ENCODE data around the gene SNTB2.
"Not testable (repeated sequence)": the region's sequence is repeated elsewhere in the genome, so short reads cannot be mapped to it uniquely, and the experiment has no call there.

The SNTB2 gene

GRCh38 chr16:69243479-69243878, 56.5 kb downstream of the SNTB2 start:
- no peak for TF ChIP-seq CTCF (IDR thresholded peaks at IDR 0.05; ENCODE audit: insufficient read depth, low read depth, low read length, missing control alignments)
- no peak for DNase-seq (ENCODE audit: low read depth)
- H3K4me3 ChIP-seq (ENCODE audit: low read depth, low read length) = no peak overlapping the region

GRCh38 chr16:69244336-69244735, 57.4 kb downstream of the SNTB2 start:
- H3K4me3 ChIP-seq (ENCODE audit: low read depth, low read length) = no peak overlapping the region
- TF ChIP-seq CTCF (IDR thresholded peaks at IDR 0.05; ENCODE audit: insufficient read depth, low read depth, low read length, missing control alignments) = no peak
- DNase-seq (ENCODE audit: low read depth) = no peak

GRCh38 chr16:69250081-69250480, 63.1 kb downstream of the SNTB2 start:
- TF ChIP-seq CTCF (IDR thresholded peaks at IDR 0.05; ENCODE audit: insufficient read depth, low read depth, low read length, missing control alignments) = no peak
- H3K4me3 ChIP-seq (ENCODE audit: low read depth, low read length) = no peak overlapping the region
- no peak for DNase-seq (ENCODE audit: low read depth)

GRCh38 chr16:69253870-69254341, 66.9 kb downstream of the SNTB2 start:
- no peak for TF ChIP-seq CTCF (IDR thresholded peaks at IDR 0.05; ENCODE audit: insufficient read depth, low read depth, low read length, missing control alignments)
- no peak for DNase-seq (ENCODE audit: low read depth)

GRCh38 chr16:69259428-69259764, 72.4 kb downstream of the SNTB2 start:
- H3K4me3 ChIP-seq (ENCODE audit: low read depth, low read length); DNase-seq (ENCODE audit: low read depth): not testable (repeated sequence)

More at GRCh38 chr16:69253870-69254341, 66.9 kb downstream of the SNTB2 start:
- no peak overlapping the region for H3K4me3 ChIP-seq (ENCODE audit: low read depth, low read length)

GRCh38 chr16:69260019-69260418, 73.1 kb downstream of the SNTB2 start:
- no peak for TF ChIP-seq CTCF (IDR thresholded peaks at IDR 0.05; ENCODE audit: insufficient read depth, low read depth, low read length, missing control alignments)
- no peak for DNase-seq (ENCODE audit: low read depth)
- H3K4me3 ChIP-seq (ENCODE audit: low read depth, low read length) = no peak overlapping the region

- no peak for TF ChIP-seq CTCF (IDR thresholded peaks at IDR 0.05; ENCODE audit: insufficient read depth, low read depth, low read length, missing control alignments)
- no peak overlapping the region for H3K4me3 ChIP-seq (ENCODE audit: low read depth, low read length)
- no peak for DNase-seq (ENCODE audit: low read depth)
Observed at GRCh38 chr16:69260506-69260905, 73.5 kb downstream of the SNTB2 start.
